DMS 273 (cell line): ENCODE measurements around the gene ANKRD13D.

ENCODE experiments used
- DNase-seq: peaks from one replicate; lab custom pipeline; 2025; ENCODE audit not compliant: unreplicated experiment; lab: John Stamatoyannopoulos, UW

Gene ANKRD13D

GRCh38 chr11:67285541-67286498 is 3.3 kb upstream of the ANKRD13D start:
- no peak for DNase-seq

- DNase-seq: no peak
Observed at GRCh38 chr11:67286621-67287333, 2.3 kb upstream of the ANKRD13D start.

GRCh38 chr11:67287355-67288197 is 1.5 kb upstream of the ANKRD13D start:
- DNase-seq: no peak

GRCh38 chr11:67288198-67288451 is 978 bp upstream of the ANKRD13D start:
- no peak for DNase-seq

DNA sequence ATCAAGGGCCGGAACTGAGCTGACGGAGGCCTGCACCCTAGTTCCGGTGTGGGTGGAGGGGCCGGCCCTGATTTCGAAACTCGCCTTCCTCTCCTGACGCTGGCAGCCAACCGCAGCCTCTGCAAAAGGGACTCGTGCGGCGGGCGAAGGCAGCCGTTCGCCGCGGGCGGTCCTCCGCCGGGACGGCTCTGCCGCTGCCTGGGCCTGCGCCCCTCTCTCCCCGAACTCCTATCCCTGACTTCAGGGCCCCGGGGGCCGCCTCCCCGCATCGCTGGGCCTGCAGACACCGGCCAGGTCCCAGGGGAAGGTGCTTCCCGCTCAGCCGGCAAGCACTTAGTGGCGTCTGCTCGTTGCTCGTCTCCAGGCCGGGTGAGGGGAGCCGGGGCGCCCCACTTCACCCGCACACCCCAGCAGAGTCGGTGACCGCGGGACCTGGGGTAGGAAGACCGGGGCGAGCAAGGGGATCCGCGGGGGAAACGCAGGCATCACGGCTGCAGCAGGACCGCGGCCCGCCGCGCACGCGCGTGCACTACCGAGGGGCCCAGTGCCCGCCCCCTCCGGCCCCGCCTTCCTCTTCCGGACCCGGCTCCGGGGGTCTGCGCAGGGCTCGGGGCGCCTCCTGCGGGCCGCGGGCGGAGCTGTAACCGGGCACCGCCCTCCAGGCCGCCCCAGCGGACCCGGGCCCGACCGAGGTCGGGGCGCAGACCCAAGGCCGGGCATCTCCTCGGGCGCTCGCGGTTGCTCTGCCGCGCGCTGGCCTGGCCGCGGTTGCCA is 464 bp upstream of the ANKRD13D start:
- peak; percentile 91 for DNase-seq

- no peak for DNase-seq
Observed at GRCh38 chr11:67289651-67290479, 762 bp downstream of the ANKRD13D start.

DNA sequence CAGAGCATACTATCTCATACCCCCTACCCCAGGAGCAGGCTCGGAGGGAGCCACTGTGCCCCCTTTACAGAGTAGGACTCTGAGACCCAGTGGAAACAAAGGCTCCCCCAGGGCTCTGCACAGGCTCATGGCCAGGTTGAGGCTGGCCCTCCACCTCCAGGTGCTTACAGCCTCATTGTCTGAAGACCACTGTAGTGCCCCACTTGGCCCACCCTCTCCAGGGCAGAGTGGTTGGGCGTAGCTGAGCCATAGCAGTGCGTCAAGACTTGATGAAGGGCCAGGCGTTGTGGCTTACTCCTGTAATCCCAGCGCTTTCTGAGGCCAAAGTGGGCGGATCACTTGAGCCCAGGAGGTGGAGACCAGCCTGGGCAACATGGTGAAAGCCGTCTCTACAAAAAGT is 1.7 kb downstream of the ANKRD13D start:
- no peak for DNase-seq

GRCh38 chr11:67291481-67292381 is 2.6 kb downstream of the ANKRD13D start:
- no peak for DNase-seq

GRCh38 chr11:67292671-67293070 is 3.6 kb downstream of the ANKRD13D start:
- DNase-seq: no peak

- DNase-seq: peak; percentile 18
Observed at GRCh38 chr11:67293090-67293489, 4.0 kb downstream of the ANKRD13D start.

DNA sequence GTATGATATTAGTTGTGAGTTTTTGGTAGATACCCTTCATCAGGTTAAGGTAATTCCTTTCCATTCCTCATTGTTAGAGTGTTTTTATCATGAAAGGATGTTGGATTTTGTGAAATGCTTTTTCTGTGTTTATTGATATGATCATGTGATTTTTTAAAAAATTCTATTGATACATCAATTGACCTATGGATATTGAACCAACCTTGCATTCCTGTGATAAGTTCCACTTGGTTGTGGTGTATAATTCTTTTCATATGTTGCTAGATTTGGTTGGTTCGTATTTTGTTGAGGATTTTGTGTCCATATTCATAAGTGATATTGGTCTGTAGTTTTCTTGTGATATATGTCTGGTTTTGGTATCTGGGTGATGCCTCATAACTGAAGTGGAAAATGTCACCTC is 6.7 kb downstream of the ANKRD13D start:
- no peak for DNase-seq

- no peak for DNase-seq
Observed at GRCh38 chr11:67298786-67299185, 9.7 kb downstream of the ANKRD13D start.

DNA sequence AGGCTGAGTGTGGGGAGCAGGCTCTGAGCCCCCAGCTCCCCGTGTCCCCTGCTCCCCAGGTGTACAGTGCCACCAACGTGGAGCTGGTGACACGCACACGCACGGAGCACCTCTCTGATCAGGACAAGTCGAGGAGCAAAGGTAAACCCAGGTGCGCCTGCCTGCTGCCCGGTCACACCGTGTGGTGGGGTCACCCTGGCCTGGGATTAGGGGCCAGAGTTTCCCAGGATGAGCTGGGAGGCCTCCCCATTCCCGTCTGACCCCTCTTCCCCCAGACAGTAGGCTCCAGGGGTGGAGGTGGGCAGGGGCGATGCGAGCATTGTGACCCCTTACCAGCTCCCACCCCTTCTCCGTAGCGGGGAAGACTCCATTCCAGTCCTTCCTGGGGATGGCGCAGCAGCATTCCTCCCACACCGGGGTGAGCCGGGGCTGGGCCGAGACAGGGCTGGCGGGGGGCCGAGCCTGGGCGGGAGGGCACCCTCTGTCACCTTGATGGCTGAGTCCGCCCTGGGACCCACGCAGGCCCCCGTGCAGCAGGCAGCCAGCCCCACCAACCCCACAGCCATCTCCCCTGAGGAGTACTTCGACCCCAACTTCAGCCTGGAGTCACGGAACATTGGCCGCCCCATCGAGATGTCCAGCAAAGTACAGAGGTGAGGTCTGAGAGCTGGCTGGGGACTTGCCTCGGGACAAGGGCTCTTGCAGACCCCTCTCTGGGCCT is 10.5 kb downstream of the ANKRD13D start:
- DNase-seq: no peak

GRCh38 chr11:67300256-67300755 is 11.2 kb downstream of the ANKRD13D start:
- no peak for DNase-seq

- no peak for DNase-seq
Observed at GRCh38 chr11:67300756-67301312, 11.7 kb downstream of the ANKRD13D start.

DNA sequence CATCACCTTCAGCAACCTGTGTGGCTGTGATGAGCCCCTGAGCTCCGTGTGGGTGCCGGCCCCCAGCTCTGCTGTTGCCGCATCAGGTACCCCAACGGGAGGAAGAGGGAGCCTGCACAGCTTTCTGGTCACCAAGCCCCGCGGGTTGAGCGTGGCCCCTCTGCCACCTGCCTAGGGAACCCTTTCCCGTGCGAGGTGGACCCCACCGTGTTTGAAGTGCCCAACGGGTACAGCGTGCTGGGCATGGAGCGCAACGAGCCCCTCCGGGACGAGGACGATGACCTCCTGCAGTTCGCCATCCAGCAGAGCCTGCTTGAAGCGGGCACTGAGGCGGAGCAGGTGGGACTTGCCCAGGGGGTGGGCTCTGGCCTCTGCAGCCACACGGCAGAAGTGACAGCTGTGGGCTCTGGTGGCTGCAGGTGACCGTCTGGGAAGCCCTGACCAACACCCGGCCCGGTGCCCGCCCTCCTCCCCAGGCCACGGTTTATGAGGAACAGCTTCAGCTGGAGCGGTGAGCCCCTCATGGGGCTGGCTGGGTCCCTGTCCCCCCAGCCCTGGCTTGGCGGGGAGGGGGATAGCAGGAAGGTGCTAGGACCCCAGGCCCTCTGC is 12.3 kb downstream of the ANKRD13D start:
- DNase-seq: no peak

DNA sequence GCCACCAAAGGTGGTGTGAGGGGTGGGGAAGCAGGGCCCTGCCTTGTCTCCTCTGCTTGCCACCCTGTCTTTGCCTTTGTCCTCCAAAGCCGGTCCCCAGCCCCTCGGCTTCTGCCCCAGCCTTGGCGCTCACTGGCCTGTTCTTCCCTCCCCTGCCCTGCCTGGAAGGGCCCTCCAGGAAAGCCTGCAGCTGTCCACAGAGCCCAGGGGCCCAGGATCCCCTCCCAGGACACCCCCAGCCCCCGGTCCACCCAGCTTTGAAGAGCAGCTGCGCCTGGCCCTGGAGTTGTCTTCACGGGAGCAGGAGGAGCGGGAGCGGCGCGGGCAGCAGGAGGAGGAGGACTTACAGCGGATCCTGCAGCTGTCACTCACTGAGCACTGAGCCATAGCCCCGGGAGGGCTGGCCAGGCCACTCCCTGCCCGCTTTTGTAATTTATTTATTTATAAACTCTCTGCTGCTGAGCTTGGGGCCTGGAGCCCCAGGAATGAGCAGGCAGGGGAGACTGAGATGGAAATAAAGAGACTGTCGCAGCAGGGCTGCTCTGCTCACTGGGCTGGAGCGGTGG is 12.9 kb downstream of the ANKRD13D start:
- DNase-seq: peak; percentile 68
